Esophagus muscularis mucosa (tissue), 4 donors: ENCODE results near the gene CCDC83.

ENCODE experiments used
- EP300 ChIP-seq: sonication (generic); formaldehyde crosslinking; IDR thresholded peaks from one replicate; pipeline ENCODE4 v1.6.1; 2017; ENCODE audit warnings: antibody characterized with exemption
- POLR2A ChIP-seq: fragments of 450-650 bp; IDR thresholded peaks from one replicate; pipeline ENCODE4 v1.6.1; 2017; ENCODE audit warnings: antibody characterized with exemption, moderate library complexity, mild to moderate bottlenecking, low read depth
- TF ChIP-seq, protein P1 (sequence below), 3 experiments: fragments of 200-600 bp in 2 of 3; fragments of 450-650 bp in 1 of 3; sonication (generic) in 2 of 3; IDR thresholded peaks; one replicate each; pipeline ENCODE4 v1.5.1; 2017 to 2019; ENCODE audit warnings: antibody characterized with exemption in 3 of 3, mild to moderate bottlenecking in 2 of 3, moderate library complexity in 1 of 3

DNA sequence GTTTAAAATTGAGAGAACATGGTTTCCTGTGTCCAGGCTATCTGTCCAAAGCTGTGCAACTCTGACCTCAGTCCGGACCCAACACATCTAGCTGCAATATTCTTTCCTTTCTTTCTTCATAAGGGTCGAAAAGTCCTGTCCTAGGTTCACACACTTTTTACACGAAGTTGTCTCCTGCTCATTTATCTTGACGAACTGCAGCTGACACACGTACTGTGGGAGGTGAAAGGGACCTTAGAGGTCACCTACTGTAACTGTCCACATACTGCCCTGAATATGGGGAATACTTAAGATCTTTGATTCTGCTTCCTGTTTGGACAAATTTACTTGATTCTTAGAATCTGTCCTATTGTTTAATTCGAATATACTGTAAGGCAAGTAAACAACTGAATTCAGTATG lies 105.9 kb downstream of the CCDC83 start:
- TF ChIP-seq, protein P1, sequence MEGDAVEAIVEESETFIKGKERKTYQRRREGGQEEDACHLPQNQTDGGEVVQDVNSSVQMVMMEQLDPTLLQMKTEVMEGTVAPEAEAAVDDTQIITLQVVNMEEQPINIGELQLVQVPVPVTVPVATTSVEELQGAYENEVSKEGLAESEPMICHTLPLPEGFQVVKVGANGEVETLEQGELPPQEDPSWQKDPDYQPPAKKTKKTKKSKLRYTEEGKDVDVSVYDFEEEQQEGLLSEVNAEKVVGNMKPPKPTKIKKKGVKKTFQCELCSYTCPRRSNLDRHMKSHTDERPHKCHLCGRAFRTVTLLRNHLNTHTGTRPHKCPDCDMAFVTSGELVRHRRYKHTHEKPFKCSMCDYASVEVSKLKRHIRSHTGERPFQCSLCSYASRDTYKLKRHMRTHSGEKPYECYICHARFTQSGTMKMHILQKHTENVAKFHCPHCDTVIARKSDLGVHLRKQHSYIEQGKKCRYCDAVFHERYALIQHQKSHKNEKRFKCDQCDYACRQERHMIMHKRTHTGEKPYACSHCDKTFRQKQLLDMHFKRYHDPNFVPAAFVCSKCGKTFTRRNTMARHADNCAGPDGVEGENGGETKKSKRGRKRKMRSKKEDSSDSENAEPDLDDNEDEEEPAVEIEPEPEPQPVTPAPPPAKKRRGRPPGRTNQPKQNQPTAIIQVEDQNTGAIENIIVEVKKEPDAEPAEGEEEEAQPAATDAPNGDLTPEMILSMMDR (IDR thresholded peaks at IDR 0.05), result no peak
- TF ChIP-seq POLR2A (no peak), EP300 (no peak)
